Hindlimb muscle (tissue), 1 donor: ENCODE results near the gene SOWAHA. TPM values are rescaled to one million over a fixed set of nuclear protein-coding genes. Genes with fewer than 3 reads are reported as not detected.

Experiments used
- DNase-seq: peaks from one replicate; pipeline ENCODE4 v3.0.0-alpha.2; 2013
- polyA plus RNA-seq: library from polyadenylated mRNA; unstranded; fragments of 120-200 nt; gene quantifications from one replicate; pipeline ENCODE4 v1.2.1, GENCODE V29; 2013; ENCODE audit not compliant: insufficient read length

SOWAHA gene
- polyA plus RNA-seq, result 0.23 TPM

DNA sequence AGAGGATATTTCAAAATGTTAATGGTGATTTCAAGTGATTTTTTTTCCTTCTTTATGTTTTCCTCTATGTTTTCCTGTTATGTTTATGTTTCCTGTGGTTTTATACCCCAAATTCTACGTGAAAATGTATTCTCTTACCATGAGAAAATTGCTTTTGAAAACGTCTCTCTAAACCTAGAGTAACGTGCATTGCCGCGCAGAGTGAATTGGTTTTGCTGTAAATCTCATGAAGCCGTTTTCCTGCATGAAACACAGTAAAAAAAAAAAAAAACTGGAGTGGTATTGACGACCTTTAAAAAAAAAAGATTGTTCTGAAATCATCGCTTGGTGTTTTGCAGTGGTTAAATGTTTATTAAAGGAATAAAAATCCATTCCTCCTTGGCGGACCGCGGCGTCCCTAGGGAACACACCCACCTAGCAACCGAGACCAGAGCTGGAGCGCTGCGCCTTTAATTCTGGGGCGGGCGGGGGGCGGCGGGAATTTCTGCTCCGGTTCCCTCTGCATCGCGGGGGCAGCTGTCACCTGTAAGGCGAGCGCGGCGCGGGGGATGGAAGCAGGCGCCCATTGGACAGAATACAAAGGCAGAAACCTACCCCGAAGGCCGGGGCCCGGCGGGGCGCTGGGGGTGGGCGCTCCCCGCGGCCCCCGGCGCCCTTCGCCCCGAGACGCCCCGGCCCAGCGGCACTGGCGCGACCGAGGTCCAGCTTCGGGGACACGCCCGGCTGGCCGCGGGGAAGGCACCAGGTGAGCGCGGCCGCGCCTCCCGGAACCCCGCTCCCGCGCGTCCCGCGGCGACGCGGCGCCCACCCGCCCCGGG lies at the start of gene SOWAHA:
Gene SOWAHA, plus strand, starts transcription at position 522 of the 818 bp plus-strand sequence. CDS start 320 bp downstream, outside the sequence.
- no peak for DNase-seq

- DNase-seq, result no peak
Observed at GRCh38 chr5:132764051-132764450, 49.1 kb upstream of the SOWAHA start.

DNA sequence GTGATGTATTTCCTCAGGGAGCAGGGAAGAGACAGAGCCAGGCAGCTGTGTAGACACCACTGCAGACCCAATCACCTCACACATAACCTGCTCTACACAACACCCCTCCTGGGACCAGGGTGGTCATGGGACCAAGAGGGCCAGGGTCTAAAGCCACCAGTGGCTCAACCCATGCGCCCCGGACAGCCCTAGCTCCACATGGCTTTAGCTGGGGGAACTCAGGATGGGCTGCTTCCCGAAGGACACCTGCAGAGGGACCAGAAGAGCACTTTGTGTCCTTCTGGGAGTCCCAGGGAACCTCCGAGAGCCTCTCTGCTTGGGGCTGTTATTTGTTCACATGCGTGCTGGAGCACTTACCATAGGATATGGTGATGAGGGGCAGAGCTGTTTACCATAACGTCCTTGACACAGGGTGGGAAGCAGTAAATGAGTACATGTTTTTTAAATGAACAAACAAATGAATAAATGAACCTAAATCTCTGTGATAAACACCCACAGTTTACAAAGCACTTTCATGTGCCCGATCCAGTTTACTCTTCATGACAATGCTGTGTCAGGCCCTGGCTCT lies 48.3 kb upstream of the SOWAHA start:
- no peak for DNase-seq

DNA sequence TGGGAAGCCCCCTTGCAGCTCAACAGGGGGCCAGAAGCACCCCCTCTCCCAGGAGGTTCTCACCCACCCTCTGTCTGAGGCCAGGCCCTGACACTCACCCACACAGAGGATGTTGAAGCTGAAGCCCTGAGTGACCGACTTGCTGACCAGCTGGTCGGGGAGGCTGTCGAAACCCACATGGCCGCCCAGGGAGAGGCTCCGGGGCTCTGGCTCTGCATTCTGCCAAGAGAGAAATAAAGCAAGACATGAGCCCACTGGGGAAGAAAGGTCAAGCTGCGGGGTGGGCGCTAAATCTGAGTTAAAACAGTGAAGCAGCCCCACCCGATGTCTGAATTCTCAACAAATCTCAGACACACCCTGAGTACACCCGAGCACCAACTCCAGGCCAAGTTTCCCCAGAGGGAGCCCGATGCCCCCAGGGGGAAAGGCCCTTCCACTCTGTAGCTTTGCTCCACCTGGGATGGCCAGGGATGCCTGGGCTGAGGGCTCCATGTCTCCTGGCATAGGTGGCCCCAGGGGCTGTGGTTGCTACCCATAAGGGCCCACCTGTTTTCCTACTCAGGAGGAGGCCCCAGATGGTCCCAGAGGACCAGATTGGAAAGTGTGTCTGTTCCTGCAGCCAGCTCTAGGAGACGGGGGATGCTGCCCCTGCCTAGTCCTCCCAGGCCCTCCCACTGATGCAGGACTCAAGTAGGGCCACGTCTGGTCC lies 47.6 kb upstream of the SOWAHA start:
- DNase-seq, result no peak

- no peak for DNase-seq
Observed at GRCh38 chr5:132766020-132766805, 46.9 kb upstream of the SOWAHA start.

DNA sequence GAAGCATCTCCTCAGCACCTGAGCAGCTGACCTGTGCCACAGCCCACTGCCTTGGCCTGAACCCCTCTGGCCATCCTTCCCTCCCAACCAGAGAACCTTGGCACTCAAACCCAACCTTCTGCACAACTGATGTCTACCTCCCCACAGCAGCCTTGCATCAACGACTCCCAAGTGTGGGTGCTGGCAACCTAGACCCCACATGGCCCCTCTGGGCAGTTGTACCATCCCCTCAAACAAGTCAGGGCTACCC lies 46.4 kb upstream of the SOWAHA start:
- no peak for DNase-seq

GRCh38 chr5:132767150-132767549 lies 46.0 kb upstream of the SOWAHA start:
- no peak for DNase-seq

DNA sequence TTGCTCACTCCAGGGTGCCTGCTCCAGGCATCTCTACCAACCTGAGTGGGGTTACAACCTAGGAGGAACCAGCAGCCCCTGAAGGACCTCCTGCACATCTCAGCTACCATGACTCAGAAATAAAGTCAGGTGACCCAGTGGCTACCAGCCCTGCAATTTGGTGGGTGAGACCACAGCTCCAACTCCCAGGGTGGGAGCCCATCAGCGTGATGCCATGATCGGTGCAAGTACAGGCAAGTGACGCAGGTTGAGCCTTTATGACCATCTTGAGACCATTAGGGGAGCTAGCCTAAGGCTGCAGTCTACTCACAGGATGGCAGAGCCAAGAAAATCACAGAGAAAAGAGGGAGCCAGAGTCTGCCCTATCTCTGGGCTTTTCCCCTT lies 44.6 kb upstream of the SOWAHA start:
- no peak for DNase-seq

- no peak for DNase-seq
Observed at GRCh38 chr5:132770476-132771159, 42.5 kb upstream of the SOWAHA start.

- DNase-seq, result no peak
Observed at GRCh38 chr5:132771503-132771998, 41.6 kb upstream of the SOWAHA start.

- DNase-seq, result no peak
Observed at GRCh38 chr5:132772291-132773070, 40.6 kb upstream of the SOWAHA start.

DNA sequence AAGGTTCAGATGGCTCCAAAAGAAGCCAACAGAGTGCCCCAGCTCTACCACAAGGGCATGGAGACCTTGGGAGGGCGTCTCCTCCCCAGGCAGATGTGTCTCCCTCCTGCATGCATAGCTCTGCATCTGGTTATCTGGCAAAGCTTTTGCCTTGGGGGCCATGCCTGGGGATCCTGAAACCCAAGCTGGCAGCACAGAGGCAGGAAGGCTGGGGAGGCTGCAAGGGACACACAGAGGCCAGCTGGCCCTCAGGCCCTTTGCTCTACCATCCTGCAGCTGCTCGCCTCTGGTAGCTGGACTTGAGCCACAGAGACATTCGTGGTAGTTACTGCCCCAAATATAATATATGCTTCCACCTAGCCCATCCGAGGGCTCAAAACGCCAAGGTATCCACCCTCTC lies 40.0 kb upstream of the SOWAHA start:
- DNase-seq, result no peak

DNA sequence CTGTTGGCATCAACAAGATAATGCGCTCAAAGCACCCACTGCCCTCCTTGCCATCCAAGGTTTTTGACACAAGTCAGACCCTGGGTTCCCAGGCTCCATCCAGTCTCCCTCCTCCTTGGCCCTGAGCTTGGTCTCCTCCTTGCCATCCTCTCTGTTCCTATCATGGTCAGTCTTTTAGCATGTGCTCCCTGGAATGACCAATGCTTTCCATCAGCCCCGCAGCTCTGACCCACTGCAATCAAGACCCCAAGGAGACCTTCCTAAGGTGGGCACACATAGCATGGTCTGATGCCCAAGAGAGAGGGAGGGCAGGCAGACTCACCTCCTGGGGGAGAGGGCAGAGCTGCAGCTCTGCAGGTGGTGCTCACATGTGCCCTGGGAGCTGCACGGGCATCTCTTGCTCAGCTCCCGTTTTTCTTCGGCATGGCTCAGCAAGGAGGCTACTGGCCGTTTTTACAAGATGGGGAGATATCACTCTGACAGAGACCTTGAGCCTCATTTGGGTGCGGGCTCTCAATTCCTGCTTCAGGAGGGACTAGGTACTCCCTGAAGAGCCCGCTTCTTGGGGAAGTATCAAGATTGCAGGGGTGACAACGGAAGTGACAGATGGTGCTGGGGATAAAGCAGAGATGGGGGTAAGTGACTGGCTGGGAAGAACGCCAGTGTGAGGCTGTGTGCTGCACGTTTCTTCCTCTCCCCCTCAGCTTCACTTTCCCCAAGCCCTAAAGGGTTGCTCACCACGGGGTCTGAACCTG lies 39.3 kb upstream of the SOWAHA start:
- DNase-seq, result no peak

GRCh38 chr5:132774406-132774805 lies 38.7 kb upstream of the SOWAHA start:
- no peak for DNase-seq

GRCh38 chr5:132774896-132775295 lies 38.2 kb upstream of the SOWAHA start:
- no peak for DNase-seq

- DNase-seq, result no peak
Observed at GRCh38 chr5:132775476-132775961, 37.6 kb upstream of the SOWAHA start.

DNA sequence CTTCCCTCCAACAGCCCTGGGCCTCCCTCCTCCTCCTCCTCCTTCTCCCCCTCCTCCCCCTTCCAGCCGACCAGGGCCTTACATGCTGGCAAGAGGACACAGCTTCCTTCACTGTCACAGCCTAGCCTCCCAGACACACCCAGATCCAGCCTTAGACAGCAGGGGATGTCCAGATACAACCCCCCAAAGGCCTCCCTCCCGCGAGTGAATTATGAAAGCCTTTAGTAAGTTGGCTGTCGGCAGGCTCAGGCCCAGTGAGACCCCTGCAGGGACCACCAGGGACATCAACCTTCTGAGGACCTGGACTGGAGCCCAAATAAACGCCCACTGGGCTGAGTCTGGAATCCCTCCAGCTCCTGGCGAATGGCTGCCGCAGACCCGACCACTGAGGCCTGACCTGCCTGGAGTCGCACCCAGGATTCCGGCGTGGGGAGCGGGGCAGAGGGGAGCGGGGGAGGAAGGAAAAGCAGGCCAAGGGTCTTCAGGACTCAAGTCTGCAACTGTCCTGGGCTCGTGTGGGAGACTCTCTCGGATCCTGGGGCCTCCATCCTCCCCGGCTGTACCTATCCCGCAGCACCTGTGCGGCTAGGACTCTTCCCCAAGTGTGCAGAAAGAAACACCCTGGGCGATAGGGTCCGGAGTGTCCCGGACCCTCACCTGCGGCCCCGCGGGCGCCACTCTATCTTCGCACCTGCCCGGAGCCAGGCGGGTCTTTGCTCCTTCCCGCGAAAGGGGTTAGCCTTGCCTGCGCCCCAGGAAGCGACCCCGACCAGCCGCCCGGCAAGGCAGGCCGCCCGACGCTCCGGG lies 36.8 kb upstream of the SOWAHA start:
- peak; percentile 40 for DNase-seq

DNA sequence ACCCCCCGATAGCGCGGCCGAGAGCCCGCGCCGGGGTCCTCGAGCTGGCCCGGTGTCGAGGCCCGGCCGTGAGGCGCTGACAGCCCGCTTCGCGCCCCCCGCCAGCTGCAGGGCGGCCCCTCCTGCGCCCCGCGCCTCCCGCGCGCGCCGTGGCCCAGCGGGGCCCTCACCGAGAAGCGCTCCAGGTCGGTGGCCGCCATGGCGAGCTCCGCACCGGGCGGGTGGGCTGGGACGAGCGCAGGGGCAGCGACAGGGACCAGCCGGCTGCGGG lies 36.2 kb upstream of the SOWAHA start:
- no peak for DNase-seq

- DNase-seq, result peak; percentile 68
Observed at GRCh38 chr5:132777209-132778069, 35.7 kb upstream of the SOWAHA start, which contains the start of gene SEPTIN8. TSS of gene SEPTIN8 (minus strand) at chr5:132777239. CDS start at chr5:132777137, 102 bp downstream.
